Measurements from ENCODE around the gene PLAGL1. TPM values are rescaled to one million over a fixed set of nuclear protein-coding genes. Genes with fewer than 3 reads are reported as not detected.
A peak's percentile ranks its signal among the peaks of the same experiment; 100 is the strongest.

Gene PLAGL1
- total and polyA plus RNA-seq, 2 of the 8 experiments (the other 6 are each of a cell fraction or from before 2014, with no cell fraction given): 0.94 to 1.1 TPM

- Histone ChIP-seq H3K14ac (ENCODE audit: insufficient read length) (no peak overlapping the region), H2BK120ac (replicated peaks; ENCODE audit: low read depth, low read length) (no peak overlapping the region), H4K5ac (ENCODE audit: insufficient read length, low read depth, low read length) (no peak overlapping the region), H3K36me3 (ENCODE audit: control insufficient read depth in 2 of 4, insufficient read depth in 4 of 4, low read length in 3 of 4) (peaks cover 0 to 2% (median 0%) of the 10 kb centered on the region in 4 experiments; a peak in 1 of 8 replicates), H3K9ac (replicated peaks in 1 of 4; ENCODE audit: extremely low read depth in 1 of 4, low read depth in 3 of 4, low read length in 3 of 4) (no peak overlapping the region), H3K4me3 (ENCODE audit: extremely low read depth in 1 of 4, insufficient read depth in 2 of 4, low read depth in 3 of 4, low read length in 4 of 4) (peak overlapping the region in 2 of 4 experiments; percentile 8 to 63; a peak in 4 of 8 replicates), H3K79me1 (ENCODE audit: low read depth, low read length) (no peaks in the 10 kb centered on the region), H3K27ac (ENCODE audit: low read depth, low read length) (no peak overlapping the region), H3K4me1 (replicated peaks in 1 of 4; ENCODE audit: control insufficient read depth in 3 of 4, insufficient read depth in 4 of 4, low read length in 3 of 4) (0 out of 7 replicates have a peak, but pooled peaks cover 0 to 3% (median 0%) of the 10 kb centered on the region in 4 experiments), H4K20me1 (replicated peaks in 1 of 2; ENCODE audit: control insufficient read depth in 1 of 2, insufficient read depth in 2 of 2, low read length in 2 of 2) (no peaks in the 10 kb centered on the region), H3K4me2 (ENCODE audit: insufficient read depth in 1 of 2, low read depth in 2 of 2, low read length in 2 of 2) (peak overlapping the region in 1 of 2 experiments; percentile 56; a peak in 1 of 4 replicates), H3K56ac (replicated peaks; ENCODE audit: insufficient read length, low read depth, low read length) (no peak overlapping the region), H4K8ac (ENCODE audit: extremely low read depth, insufficient read depth, low read length) (no peak overlapping the region), H3K9me3 (ENCODE audit: insufficient read depth in 2 of 2, low read depth in 1 of 2, low read length in 1 of 2) (peaks cover 0 to 6% of the 10 kb centered on the region in 2 experiments; a peak in 1 of 4 replicates), H2BK12ac (ENCODE audit: low read depth, low read length) (no peak overlapping the region), H2AK5ac (ENCODE audit: low read depth, low read length) (no peak overlapping the region), H3K4ac (replicated peaks; ENCODE audit: insufficient read length, low read depth, low read length) (no peak overlapping the region), H2BK15ac (ENCODE audit: low read length) (no peak overlapping the region), H3K27me3 (replicated peaks in 1 of 4; ENCODE audit: control insufficient read depth in 3 of 4, extremely low read depth in 1 of 4, insufficient read depth in 3 of 4, low read length in 3 of 4) (peaks cover 12 to 45% (median 35%) of the 10 kb centered on the region in 4 experiments), H3K23me2 (ENCODE audit: low read depth, low read length) (peaks cover 5% of the 10 kb centered on the region; the same call in 1 of the 2 replicates), H3K23ac (ENCODE audit: insufficient read length) (no peak overlapping the region), H4K91ac (replicated peaks; ENCODE audit: insufficient read length, low read length) (no peak overlapping the region), H3K18ac (ENCODE audit: extremely low read depth, low read length) (no peak overlapping the region), H2AFZ (ENCODE audit: low read length) (no peak overlapping the region), H2BK20ac (ENCODE audit: low read length) (no peak overlapping the region), H3K79me2 (ENCODE audit: control insufficient read depth in 1 of 2, insufficient read depth in 2 of 2, low read length in 2 of 2) (no peaks in the 10 kb centered on the region), H2BK5ac (ENCODE audit: low read depth, low read length) (no peak overlapping the region)
- WGBS, 2 experiments (ENCODE audit: extremely low coverage in 1 of 2, insufficient coverage in 1 of 2, insufficient read length in 1 of 2, insufficient replicate concordance in 2 of 2, low coverage in 1 of 2, low lambda C conversion rate in 2 of 2, missing lambda C conversion rate in 1 of 2): 49% methylated on average over 21 of the region's 21 CpGs; no CpG with 5 or more reads in 1 of the 2 experiments
- CTCF ChIA-PET (ENCODE audit: partially characterized antibody): interaction anchor here (1.1 to 12.8 kb wide), 2 partner anchors 44 to 65 kb away, joined by 5 to 366 read pairs; no protein-coding TSS in a partner anchor
- no peak for DNase-seq (ENCODE audit: low read depth in 1 of 2, low spot score in 2 of 2)
- POLR2A ChIA-PET (ENCODE audit: partially characterized antibody): interaction anchor here (1.1 kb wide), 1 partner anchor 48 kb away, joined by 4 read pairs; no protein-coding TSS in a partner anchor
- no peak for FAIRE-seq
- TF ChIP-seq EZH2 (IDR thresholded peaks at IDR 0.05; ENCODE audit: low read depth, low read length, severe bottlenecking): peak; percentile 7
- TF ChIP-seq GTF2F1 (IDR thresholded peaks at IDR 0.05; ENCODE audit: borderline replicate concordance, low read depth, low read length): no peak
- no peak for TF ChIP-seq RBBP5 (IDR thresholded peaks at IDR 0.05; ENCODE audit: borderline replicate concordance, low read depth, low read length)
- peak; percentile 24 for TF ChIP-seq SUZ12 (IDR thresholded peaks at IDR 0.05; ENCODE audit: low read length)
- TF ChIP-seq BRCA1 (IDR thresholded peaks at IDR 0.05; ENCODE audit: low read depth, low read length): no peak
- TF ChIP-seq CEBPB (IDR thresholded peaks at IDR 0.05; ENCODE audit: low read depth, low read length): no peak
These were observed 1.2 kb downstream of the PLAGL1 start for GRCh38 chr6:144006736-144007477.
